HG03354 (cell line): Measurements from ENCODE around the gene GPR132.

Experiments used
- ATAC-seq: cut with Tn5 transposase; IDR thresholded peaks from one replicate; pipeline ENCODE4 v1.9.1; 2021; ENCODE audit warnings: mild to moderate bottlenecking; ENCODE audit not compliant: unreplicated experiment, poor library complexity, severe bottlenecking

Gene GPR132

DNA sequence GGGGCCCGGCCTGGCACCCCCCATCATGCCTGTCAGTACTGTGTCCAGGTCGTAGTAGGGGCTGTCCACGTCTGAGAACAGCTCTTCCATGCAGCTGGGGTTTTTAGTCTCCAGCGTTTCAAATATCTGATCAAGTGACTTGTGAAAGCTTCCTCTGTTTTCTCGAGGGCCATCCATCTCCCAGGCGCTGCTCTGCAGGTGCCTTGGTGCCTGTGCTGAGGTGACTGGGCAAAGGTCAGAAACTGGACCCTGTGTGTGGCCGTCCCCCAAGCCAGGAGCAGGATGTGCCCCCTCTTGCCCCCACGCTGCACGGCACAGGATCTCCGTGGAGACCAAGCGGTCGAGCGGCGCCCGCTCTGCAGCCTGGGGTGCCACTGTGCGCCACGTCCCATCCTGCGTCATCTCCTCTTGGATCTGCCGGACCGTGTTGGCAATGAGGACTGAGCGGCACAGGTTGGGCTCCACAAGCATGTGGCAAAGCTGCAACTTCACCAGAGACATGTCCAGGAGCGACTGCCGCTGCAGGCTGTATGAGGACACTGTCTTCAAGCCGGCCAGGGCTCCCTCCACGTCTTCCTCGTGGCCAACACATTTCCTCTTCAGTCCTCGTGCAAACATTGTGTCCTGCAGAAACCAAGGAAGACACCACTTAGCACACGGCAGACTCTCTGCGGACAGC, 53.8 kb downstream of the GPR132 start:
- no peak for ATAC-seq

DNA sequence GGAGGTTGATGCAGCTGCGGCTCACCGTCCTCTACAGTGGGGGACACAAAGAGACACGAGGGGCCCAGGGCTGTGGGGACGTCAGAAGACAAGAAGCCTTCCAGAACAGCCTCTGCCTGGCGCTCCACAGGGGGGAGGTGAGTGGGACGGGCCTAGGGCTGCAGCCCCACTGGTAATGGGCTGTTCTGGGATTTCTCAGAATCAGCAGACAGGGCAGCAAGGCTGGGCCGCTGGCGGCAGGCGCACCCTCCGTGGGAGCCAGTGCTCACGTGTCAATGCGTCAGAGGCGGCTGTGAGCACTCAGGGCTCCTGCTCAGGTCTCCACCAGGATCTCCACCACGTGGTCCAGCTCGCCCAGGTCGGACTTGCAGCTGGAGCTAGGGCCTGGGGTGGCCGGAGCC, 54.3 kb downstream of the GPR132 start:
- ATAC-seq = no peak

DNA sequence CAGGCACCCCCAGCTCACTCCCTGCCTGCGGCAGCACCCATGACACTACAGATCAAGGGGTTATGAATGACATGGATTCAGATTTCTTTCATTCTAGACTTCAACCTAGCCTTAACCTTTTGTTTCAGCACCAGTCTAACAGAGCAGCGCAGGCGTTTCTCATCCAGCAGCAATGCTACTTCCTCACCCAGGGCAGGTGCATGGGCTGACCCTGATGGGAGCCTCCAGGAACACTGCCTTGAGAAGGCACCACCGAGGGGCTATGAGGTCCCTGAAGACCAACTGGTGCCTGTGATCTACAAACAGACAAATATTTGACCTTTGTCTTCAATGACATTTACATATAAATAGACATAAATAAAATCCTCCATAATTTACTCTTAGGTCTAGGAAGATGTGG, 55.1 kb downstream of the GPR132 start:
- no peak for ATAC-seq

DNA sequence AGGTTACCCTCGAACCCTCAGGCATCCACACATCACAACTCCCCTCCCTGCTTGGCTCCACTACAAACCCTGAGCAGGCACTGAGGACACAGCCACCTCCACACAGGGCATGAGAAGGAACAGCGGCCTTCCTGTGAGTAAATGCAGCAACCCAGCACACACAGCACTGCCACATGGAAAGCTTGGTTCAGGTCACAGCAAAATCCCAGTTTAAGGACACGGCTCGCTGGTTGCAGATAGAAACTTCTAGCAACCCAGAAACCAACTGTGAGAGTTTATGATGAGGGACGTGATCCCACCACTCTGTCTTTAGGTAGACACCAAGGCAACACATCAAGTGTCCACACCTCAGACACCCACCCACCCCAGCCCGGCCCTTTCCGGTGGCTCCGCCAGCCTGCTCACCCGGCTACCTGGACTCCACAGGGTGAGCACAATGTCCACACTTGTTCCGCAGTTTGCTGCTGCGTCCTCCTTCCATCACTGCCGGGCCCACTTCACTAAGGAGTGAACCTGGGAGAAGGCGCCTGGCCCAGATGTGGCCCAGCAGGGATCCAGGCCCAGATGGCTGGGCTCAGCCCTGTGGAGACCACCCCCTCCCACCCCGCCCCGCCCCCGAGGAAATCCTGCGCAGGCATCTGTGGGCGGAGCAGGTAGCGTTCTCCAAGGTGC, 57.5 kb downstream of the GPR132 start:
- no peak for ATAC-seq

DNA sequence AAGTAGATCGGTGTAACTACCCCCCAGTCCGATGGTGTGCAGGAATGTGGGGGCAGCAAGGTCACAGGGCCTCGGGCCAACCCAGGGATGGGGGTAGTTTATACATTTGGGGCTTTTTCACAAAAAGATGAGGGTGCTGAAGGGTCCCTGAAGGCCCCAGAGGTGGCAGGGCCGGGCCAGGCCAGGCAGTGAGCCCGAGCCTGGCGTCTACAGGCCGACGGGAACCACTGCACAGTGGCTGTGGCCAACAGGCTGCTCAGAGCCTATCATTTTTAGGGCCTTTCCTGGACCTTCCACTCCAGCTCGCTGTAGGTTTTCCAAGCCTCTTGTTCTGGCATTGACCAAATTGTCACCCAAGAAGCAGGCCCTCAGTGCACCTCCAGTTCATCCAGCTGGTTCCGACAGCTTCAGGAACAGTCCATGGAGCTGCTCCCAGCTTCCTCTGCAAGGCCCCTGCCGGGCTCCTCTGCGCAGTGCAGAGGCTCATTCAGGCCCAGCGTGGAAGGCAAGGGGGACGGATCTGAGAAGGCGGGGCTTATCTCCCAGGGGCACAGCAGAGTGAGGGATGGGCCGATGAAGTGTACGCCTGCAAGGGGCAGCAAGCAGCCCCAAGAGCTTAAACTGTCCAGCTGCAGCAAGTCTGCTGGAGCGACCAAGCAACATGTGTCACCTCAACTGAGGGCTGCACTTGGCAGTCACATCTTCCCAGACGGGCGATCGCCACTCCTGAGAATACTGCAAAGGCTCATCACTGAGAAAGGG, 58.2 kb downstream of the GPR132 start:
- ATAC-seq = no peak

- no peak for ATAC-seq
Observed at GRCh38 chr14:105005929-105006830, 59.0 kb downstream of the GPR132 start.

DNA sequence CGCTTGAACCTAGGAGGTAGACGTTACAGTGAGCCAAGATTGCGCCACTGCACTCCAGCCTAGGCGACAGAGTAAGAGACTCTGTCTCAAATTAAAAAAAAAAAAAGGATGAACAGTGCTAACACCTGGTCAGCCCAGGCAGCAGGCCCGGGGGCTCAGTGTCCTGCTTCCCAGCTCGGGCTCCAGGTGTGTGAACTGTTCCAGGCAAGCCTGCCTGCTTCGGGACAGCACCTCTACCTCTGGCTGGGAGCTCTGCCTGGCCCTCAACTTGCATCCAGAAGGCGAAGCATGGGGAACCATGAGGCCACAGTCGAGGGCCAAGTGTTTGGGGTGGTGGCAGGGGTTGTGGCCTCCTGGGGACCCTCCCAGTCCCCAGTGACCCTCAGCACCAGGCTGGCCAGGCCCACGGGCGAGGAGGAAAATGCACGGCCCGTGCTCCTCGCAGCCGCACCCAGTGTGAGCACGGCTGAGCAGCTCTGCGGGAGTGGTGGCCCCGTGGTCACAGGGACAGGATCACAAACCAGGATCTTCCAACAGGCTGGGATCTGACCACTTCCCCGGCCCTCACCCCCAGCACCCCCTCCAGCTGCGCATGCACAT, 59.8 kb downstream of the GPR132 start:
- ATAC-seq = no peak
